Thoracic aorta (tissue), 2 donors: ENCODE data around the gene LIN9. TPM values are rescaled to one million over a fixed set of nuclear protein-coding genes. Genes with fewer than 3 reads are reported as not detected.

Experiments used
- ATAC-seq: fragments of 150-250 bp; one replicate; pipeline ENCODE4 v1.8.0; 2017; ENCODE audit warnings: low read depth; ENCODE audit not compliant: insufficient number of reproducible peaks, low FRiP score
- DNase-seq: peaks from one replicate; pipeline ENCODE4 v3.0.0-alpha.2; 2020; ENCODE audit warnings: low spot score
- H3K27ac ChIP-seq, 2 donors: fragments of 200-600 bp; sonication (generic); 1 replicate in 1 of 2; 2 replicates in 1 of 2; pipeline ENCODE4 v1.5.1; 2016; ENCODE audit warnings: mild to moderate bottlenecking in 2 of 2, moderate library complexity in 2 of 2
- H3K27me3 ChIP-seq: fragments of 200-600 bp; sonication (generic); replicated peaks from 2 replicates; pipeline ENCODE4 v1.6.0; 2016; ENCODE audit warnings: mild to moderate bottlenecking; ENCODE audit not compliant: insufficient read depth
- H3K36me3 ChIP-seq: fragments of 200-600 bp; sonication (generic); one replicate; pipeline ENCODE4 v1.5.1; 2016
- H3K4me1 ChIP-seq, 2 donors: fragments of 200-600 bp; sonication (generic); 1 replicate in 1 of 2; 2 replicates in 1 of 2; pipeline versions ENCODE4 v1.5.1 to v1.6.0; 2016; ENCODE audit warnings: low read depth in 2 of 2, mild to moderate bottlenecking in 1 of 2; ENCODE audit not compliant: control insufficient read depth in 1 of 2
- H3K4me3 ChIP-seq: fragments of 200-600 bp; sonication (generic); 2 replicates; pipeline ENCODE4 v1.5.1; 2016; ENCODE audit warnings: mild to moderate bottlenecking
- H3K9me3 ChIP-seq: fragments of 200-600 bp; sonication (generic); 2 replicates; pipeline ENCODE4 v1.5.1; 2016
- total RNA-seq, 2 donors: library from RNA; depleted of rRNA; stranded (reverse); fragments of >200 nt; gene quantifications; one replicate each; pipeline versions ENCODE4 v1.1.0 to v1.2.3, GENCODE V29; 2016
- TF ChIP-seq, protein P1 (sequence below): fragments of 200-600 bp; sonication (generic); IDR thresholded peaks from one replicate; pipeline ENCODE4 v1.5.1; 2019; ENCODE audit warnings: antibody characterized with exemption

The LIN9 gene
- total RNA-seq, 2 donors from 2014 or later, result 1.3 to 1.6 TPM

- ATAC-seq, result no peak
- DNase-seq, result no peak
- Histone ChIP-seq H3K27ac (no peak overlapping the region), H3K4me3 (no peak overlapping the region), H3K36me3 (no peaks in the 10 kb centered on the region), H3K27me3 (no peaks in the 10 kb centered on the region), H3K4me1 (no peaks in the 10 kb centered on the region), H3K9me3 (no peaks in the 10 kb centered on the region)
- TF ChIP-seq, protein P1, sequence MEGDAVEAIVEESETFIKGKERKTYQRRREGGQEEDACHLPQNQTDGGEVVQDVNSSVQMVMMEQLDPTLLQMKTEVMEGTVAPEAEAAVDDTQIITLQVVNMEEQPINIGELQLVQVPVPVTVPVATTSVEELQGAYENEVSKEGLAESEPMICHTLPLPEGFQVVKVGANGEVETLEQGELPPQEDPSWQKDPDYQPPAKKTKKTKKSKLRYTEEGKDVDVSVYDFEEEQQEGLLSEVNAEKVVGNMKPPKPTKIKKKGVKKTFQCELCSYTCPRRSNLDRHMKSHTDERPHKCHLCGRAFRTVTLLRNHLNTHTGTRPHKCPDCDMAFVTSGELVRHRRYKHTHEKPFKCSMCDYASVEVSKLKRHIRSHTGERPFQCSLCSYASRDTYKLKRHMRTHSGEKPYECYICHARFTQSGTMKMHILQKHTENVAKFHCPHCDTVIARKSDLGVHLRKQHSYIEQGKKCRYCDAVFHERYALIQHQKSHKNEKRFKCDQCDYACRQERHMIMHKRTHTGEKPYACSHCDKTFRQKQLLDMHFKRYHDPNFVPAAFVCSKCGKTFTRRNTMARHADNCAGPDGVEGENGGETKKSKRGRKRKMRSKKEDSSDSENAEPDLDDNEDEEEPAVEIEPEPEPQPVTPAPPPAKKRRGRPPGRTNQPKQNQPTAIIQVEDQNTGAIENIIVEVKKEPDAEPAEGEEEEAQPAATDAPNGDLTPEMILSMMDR, result no peak
Observed at GRCh38 chr1:226293553-226293920, 15.4 kb downstream of the LIN9 start.

DNA sequence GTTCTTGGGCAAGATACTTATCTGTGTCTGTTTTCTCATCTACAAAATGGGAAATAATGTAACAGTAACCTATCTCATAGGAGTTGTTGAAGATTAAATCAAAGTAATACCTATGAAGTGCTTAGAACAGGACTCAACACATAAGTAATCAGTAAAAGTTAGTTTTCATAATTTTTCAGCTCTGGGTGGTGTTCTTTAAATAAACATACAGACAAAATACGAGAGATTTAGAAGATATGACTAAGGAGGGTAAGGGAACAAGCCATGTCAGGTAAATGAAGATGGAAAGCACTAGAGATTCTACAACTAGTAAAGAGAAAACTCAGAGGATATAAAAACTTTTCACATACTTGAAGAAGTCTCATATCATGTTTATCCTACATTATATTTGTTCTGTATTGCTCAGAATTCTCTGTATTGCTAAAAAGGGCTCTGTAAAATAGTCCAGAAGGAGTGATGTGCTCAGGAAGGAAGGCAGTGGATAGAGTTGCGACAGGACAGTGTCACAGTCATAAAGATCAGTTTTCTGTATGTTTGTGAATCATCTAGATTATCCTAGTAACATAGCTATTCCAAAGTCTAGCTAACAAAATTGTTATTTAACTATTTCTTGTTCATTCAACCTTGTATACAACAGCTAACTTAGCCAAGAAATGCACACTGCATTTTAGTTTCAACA lies 16.0 kb downstream of the LIN9 start:
- TF ChIP-seq, protein P1, result no peak
- Histone ChIP-seq H3K27ac (no peak overlapping the region), H3K36me3 (no peaks in the 10 kb centered on the region), H3K9me3 (no peaks in the 10 kb centered on the region), H3K4me3 (no peak overlapping the region), H3K4me1 (no peaks in the 10 kb centered on the region), H3K27me3 (no peaks in the 10 kb centered on the region)
- DNase-seq (no peak), ATAC-seq (no peak)

- H3K4me3 ChIP-seq, result no peak overlapping the region
- ATAC-seq, result no peak
- H3K27me3 ChIP-seq, result no peaks in the 10 kb centered on the region
- no peak overlapping the region for H3K27ac ChIP-seq
- no peaks in the 10 kb centered on the region for H3K36me3 ChIP-seq
- DNase-seq, result no peak
- no peaks in the 10 kb centered on the region for H3K4me1 ChIP-seq
- TF ChIP-seq, protein P1, result no peak
- no peaks in the 10 kb centered on the region for H3K9me3 ChIP-seq
Observed at GRCh38 chr1:226287587-226287986, 21.4 kb downstream of the LIN9 start.

DNA sequence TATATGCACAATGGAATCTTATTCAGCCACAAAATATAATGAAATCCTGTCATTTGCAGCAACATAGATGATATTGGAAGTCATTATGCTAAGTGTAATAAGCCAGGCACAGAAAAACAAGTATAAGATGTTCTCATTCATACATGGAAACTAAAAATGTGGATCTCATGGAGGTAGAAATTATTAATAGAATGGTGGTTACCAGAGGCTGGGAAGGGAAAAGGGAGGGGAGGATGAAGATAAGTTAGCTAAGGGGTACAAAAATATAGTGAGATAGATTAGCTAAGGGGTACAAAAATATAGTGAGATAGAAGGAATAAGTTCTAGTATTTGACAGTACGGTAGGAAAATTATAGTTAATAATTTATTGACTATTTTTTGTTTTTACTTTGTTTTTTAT lies 27.9 kb downstream of the LIN9 start:
- Histone ChIP-seq H3K4me3 (no peak overlapping the region), H3K9me3 (no peaks in the 10 kb centered on the region), H3K27me3 (no peaks in the 10 kb centered on the region), H3K4me1 (no peaks in the 10 kb centered on the region), H3K27ac (no peak overlapping the region), H3K36me3 (no peaks in the 10 kb centered on the region)
- TF ChIP-seq, protein P1, result no peak
- DNase-seq (no peak), ATAC-seq (no peak)

GRCh38 chr1:226279498-226279897 lies 29.5 kb downstream of the LIN9 start:
- H3K4me3 ChIP-seq, result no peak overlapping the region
- H3K4me1 ChIP-seq, result no peaks in the 10 kb centered on the region
- H3K9me3 ChIP-seq, result no peaks in the 10 kb centered on the region
- TF ChIP-seq, protein P1, result no peak
- ATAC-seq (no peak), DNase-seq (no peak)
- no peak overlapping the region for H3K27ac ChIP-seq
- H3K36me3 ChIP-seq, result no peaks in the 10 kb centered on the region
- no peaks in the 10 kb centered on the region for H3K27me3 ChIP-seq
